GM15510 (cell line): ENCODE measurements around the gene STK32B.

Experiments used
- POLR2A ChIP-seq: IDR thresholded peaks from 3 replicates; pipeline ENCODE4 v1.6.1; 2011; ENCODE audit warnings: borderline replicate concordance; ENCODE audit not compliant: insufficient read length; ENCODE audit errors: extremely low read depth

Gene STK32B

DNA sequence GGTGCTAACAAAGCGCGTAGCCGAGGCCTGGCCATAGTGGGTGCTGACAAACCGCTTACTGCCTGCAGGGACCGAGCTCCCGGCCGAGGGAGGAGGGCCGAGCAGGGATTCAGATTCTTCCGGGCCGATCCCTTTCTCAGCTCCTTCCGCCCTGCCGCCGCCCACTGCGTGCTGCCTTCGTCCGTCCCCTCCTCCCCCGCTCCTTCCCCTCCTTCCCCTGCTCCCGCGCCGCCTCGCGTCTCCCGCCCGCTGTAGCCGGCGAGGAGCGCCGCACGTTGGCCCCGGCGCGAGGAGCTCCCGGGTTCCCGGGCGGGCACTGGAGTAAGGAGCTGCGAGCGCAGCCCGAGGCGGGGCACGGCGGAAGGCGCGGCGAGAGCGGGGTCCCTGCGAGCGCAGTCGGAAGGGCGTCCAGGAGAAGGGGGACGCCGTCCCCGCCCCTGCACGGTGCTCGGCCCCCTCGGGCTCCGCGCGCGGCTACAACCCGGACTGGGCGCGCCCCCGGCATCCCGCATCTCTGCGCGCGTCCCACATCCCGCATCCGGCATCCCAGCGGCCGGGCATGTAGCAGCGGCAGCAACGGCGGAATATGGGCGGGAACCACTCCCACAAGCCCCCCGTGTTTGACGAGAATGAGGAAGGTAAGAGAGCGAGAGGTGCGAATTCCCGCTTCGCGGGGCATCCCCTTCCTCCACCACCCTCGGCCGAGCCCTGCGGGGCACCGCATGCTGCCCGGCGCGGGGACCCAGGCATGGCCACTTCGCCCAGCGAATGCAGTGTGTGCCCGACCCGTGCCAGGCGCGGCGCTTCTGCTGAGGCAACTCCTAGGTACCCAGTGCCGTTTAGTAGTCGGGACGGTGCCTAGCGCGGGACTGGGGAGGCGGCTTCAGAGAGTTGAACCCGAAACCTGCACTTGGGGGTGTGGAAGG, at the start of gene STK32B:
TSS of gene STK32B (plus strand) at position 203 of the 926 bp plus-strand sequence.
- TF ChIP-seq POLR2A: no peak

DNA sequence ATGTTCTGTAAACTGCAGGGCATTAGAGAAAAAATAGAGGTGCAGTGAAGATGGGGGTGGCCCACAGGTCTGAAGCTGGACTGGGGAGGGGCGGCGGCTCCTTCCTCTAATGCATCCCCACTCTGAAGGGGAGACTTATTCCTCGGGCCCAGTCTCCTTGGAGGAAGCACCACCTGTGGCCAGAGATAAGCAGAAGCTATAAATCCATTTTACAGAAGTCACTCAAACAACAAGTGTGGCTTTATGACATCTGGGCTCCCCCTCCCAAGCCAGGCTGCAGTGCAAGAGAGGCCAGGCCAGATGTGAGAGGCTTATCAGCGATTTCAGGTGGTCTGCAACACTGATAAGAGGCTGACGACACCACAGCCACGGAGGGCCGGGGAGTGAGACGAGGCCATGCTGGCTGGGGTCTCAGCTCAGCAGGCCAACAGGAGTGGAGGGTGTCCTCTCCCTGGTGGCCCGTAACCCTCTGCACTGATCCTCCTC, 47.9 kb upstream of the STK32B start:
- no peak for TF ChIP-seq POLR2A

DNA sequence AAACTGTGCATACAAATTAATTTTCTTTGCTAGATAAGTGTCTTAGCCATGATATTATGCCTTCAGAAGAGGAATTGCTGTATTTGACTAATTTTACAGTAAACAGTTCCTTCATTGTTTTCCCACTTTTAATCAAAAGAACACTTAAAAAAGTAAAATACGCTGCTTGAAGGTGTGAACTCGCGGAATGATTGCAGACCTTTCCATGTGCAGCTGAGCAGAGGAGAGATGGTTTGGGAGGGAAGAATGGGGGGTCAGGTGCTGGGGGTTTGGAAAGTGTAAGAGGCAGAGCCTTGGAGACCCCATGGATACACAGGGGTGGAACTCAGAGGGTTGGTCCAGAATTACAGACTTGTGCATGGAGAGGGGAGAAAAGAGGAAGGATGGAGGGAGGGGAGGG, 47.4 kb upstream of the STK32B start:
- TF ChIP-seq POLR2A: no peak

DNA sequence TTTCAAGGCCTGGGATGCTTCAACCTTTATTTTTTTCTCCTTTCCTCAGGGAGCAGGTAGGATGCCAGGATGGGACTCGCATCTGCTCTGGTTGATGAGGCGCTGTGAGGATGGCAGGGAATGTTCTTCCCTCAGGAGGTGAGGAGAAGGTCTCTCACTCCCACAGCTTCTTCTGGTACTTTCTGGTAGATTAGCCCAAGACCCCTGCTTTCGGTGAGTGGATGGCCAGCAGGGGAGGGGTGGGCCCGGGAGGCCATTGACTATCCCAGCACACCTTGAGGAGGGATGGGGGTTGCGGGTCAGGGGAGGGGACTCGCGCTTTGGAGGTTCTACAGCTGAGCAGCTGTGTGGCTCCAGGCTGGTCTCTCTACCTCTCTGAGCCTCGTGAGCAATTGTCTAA, 46.8 kb upstream of the STK32B start:
- no peak for TF ChIP-seq POLR2A

DNA sequence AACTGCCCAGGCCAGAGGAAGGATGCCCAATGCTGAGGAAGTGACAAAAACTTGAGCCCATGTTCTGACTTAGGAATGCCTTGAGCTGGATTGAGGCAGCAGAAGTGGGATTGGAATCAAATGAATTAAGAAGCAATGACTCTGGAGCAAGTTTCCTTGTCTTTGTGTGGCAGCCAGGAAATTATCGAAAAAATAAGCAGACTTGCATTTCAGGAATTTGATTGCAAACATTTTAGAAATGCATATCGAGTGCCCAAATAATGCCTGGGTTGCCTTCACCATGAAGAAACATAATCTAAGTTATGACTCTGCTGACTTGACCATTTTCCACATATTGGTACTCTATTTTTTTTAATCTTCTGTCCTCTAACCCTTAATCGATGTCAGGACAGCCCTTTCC, 41.5 kb upstream of the STK32B start:
- TF ChIP-seq POLR2A: no peak

DNA sequence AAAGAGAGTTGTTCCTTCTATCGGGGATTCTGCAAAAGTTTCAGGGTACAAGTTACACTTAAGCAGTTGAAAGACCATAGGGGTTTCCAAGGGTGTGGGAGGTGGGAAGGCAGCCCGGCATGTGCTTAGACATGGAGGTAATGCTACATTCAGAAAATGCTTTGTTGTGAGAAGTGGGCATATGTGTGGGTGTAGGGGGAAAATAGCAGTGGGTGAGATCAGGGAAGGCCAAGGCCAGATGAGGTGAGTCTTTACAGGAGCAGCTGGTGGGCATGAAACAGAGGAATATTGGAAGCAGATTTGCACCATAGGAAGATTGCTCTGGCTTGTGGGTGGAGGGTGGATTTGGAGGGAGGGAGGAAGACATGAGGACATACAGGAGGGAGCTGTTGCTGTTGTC, 40.3 kb upstream of the STK32B start:
- TF ChIP-seq POLR2A: no peak

DNA sequence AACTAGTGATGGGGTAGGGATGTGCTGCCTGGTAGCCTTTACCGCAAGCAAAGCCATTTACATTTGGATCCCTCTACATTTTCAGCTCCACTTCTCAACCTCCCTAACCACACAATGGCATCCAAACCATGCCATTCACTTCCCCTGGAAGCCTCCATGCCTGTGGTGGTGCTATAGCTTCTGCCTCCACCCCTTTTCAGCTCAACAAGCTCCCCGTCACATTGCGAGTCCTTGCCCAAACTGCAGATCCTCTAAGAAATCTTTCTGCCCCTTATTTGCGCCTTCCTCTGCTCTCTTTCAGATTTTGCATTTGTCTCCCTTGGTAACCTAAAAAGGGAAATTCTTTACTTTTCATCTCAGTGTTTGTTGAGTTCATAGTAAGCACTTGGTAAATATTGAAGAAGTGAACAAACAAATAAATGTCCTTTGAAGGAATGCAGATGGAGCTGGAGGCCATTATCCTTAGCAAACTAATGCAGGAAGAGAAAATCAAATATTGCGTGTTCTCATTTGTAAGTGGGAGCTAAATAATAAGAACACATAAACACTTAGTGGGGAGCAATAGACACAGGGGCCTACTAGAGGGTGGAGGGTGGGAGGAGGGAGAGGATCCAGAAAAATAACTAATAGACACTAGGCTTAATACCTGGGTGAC, 38.9 kb upstream of the STK32B start:
- no peak for TF ChIP-seq POLR2A

DNA sequence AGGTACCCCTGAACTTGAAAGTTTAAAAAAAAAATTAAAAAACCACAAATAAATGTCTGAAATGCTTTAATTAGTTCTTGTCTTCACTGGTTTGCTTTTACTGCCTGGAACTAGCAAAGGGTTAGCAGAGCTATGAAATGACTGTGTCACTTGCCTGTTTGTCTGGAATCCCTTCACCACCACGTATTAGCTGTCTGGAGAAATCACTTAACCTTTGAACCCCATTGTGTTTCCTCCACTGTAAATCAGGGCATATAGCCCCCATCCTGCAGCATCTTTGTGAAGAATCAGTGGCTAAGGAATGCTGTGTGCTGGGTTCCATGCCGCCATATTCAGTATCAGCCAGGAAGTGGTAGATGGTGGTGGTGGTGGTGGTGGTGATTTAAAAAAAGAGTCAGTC, 38.3 kb upstream of the STK32B start:
- TF ChIP-seq POLR2A: no peak

DNA sequence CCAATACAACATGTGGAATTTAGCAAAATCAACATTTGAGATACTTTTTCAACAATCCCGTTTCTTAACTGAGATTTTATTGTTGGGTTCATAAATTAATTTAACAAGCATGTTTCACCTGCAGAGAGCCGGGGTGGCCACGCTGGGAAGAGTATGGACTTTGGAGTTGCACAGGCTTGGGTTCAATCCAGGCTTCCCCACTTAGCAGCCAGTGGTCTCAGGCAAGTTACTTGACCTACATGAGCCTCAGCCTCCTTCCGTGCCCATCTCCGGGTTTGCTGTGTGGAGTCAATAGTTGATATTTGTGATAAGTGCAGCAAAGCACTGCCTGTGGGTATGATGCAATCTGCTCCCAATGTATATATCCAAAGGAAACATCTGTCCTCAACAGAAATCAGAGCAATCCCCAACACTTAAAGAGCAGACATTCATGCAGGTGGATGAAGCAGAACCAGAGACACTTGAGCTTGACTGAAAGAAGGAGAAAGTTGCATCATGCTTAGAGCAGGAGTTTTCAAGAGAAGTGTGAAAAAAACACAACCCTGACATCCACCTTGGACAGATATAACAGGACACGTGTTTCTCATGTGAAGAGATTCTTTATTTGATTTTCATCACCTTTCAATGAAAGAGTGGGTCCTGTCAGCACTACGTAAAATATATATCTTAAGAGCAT, 37.1 kb upstream of the STK32B start:
- no peak for TF ChIP-seq POLR2A

DNA sequence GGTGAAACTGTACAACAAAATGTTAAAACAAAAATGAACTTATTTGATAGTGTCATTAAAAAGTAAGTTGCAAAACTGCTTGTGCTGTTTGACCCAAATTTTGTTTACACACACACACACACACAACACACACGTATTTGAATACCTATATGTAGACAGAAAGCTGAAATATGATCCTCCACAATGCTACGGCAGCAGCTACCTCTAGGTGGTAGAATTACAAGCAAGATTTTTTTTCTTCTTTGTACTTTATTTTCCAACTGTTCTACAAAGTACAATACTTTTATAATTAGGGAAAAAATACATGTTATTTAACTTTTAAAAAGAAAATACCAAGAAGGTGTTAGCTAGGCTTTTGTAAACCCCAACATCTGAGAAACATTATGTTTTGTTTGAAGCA, 33.2 kb upstream of the STK32B start:
- no peak for TF ChIP-seq POLR2A

DNA sequence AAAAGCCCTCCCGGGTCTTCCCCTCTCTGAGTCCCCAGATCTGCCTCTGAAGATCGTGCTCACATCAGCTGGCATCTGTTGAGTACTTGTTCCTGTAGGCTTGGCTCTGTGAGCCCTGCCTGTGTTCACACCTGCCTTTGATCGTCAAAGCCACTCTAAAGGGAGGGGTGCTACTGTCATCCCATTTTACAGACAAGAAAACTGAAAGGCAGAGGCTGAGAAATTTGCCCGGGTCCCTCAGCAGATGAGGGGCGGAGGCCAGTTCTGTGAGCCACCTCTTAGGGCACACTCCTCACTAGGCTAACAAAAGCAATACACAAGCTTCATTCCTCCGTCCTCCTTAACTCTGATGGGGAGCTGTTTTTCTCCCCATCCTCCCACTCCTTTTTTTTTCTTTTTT, 32.7 kb upstream of the STK32B start:
- TF ChIP-seq POLR2A: no peak

DNA sequence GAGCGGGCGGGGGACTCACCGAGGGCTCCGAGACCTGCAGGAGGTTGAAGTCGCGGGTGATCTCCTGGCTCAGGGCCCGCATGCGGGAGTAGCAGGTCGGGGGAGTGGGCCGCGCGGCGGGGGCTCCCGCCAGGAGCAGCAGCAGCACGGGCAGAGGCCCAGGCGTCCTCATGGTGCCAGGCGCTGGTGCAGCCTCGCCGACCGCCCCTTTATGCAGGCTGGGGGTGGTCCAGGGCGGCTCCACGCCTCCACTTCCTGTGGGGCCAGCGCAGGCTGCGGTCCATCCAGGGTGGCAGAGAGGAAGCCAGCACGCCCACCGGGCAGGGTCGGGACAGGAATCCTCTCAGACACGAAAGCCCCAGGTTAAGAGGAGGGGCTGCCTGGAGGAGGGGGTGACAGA, 32.0 kb upstream of the STK32B start, which contains the start of gene CYTL1:
TSS of gene CYTL1 (minus strand) at position 185 of the 400 bp plus-strand sequence. CDS start at position 172, 13 bp downstream.
- no peak for TF ChIP-seq POLR2A

DNA sequence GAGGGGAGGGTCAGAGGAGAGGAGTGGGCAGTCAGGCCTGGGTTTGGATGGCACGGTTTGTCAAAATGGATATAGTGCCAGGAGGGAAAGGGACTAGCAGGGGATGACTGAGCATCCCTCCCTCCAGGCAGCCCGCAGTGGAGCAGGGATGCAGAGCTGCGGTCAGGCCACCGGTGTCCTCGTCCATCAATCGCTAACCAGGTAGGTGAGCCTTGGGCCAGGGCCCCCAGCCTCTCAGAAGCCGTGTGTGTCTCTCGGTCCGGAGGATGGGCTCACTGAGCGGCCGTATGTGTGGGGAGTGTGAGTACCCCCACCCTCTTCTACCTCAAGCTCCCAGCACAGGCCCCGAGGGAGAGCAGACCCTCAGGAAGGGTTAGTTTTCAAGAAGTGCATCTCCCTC, 31.5 kb upstream of the STK32B start:
- TF ChIP-seq POLR2A: no peak

DNA sequence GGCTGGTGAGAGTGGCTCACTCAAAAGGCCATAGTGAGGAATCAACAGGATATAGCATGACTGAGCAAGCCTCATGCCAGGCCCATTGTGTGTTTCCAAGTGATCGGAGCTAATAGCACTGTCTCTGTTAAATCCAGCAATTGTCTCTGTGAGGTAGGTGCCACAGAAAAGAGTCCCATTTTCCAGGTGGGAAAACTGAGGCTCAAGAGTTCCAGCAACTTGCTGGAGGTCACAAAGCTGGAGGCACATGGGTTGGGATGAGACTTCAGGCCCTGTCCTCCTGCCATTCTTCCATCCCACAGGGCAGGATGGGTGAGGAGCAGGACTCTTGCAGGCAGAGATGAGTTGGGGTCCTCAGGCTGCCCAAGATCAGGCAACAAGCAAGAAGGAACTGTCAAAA, 30.9 kb upstream of the STK32B start:
- TF ChIP-seq POLR2A: no peak

DNA sequence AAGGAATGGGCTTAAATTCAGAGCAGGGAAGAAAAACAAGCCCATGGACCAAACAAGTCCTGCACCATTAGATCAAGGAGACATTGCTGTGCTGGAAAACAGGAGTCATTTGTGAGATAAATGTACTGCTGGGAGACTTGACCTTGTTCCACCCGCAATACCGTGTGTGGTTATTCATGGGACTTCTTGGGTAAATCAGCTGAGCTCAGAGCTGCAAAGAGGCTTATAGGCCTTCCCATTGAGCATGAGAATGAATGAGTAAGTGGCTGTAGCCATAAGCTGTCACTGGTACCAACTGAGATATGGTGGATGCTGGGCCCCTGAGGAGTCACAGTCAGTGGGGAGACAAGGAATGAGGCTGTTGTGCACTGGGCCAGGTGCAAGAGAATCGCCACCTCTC, 29.7 kb upstream of the STK32B start:
- no peak for TF ChIP-seq POLR2A
